NOMO-1 treated with DMSO at 0.1 percent for 48 hours (cell line): ENCODE measurements around the gene RSPH4A.
"Not testable (repeated sequence)": the region's sequence is repeated elsewhere in the genome, so short reads cannot be mapped to it uniquely, and the experiment has no call there.

Source experiments
- DNase-seq: peaks from one replicate; lab custom pipeline; 2025; ENCODE audit not compliant: unreplicated experiment; lab: John Stamatoyannopoulos, UW

RSPH4A gene

GRCh38 chr6:116615937-116616736 lies at the start of gene RSPH4A:
TSS of gene RSPH4A (plus strand) at chr6:116616479. CDS start at chr6:116616624, 145 bp downstream.
- DNase-seq, result peak; percentile 94

- DNase-seq, result no peak
These were observed 48.2 kb upstream of the RSPH4A start for GRCh38 chr6:116568111-116568510.

GRCh38 chr6:116568821-116569755 lies 47.2 kb upstream of the RSPH4A start:
- peak; percentile 52 for DNase-seq

GRCh38 chr6:116570856-116571682 lies 45.2 kb upstream of the RSPH4A start, which contains the start of gene RWDD1:
TSS of gene RWDD1 (plus strand) at chr6:116571504. CDS start at chr6:116571583, 79 bp downstream.
- DNase-seq, result peak; percentile 99

- no peak for DNase-seq
These were observed 44.6 kb upstream of the RSPH4A start for GRCh38 chr6:116571683-116572000.

GRCh38 chr6:116572162-116572561 lies 44.1 kb upstream of the RSPH4A start:
- no peak for DNase-seq

- DNase-seq, result no peak
These were observed 41.1 kb upstream of the RSPH4A start for GRCh38 chr6:116575227-116575626.

GRCh38 chr6:116577486-116577885 lies 38.8 kb upstream of the RSPH4A start:
- no peak for DNase-seq

GRCh38 chr6:116578335-116578734 lies 37.9 kb upstream of the RSPH4A start:
- DNase-seq, result no peak

- DNase-seq, result no peak
These were observed 37.1 kb upstream of the RSPH4A start for GRCh38 chr6:116579143-116579542.

- DNase-seq, result no peak
These were observed 36.1 kb upstream of the RSPH4A start for GRCh38 chr6:116580198-116580597.

- no peak for DNase-seq
These were observed 30.0 kb upstream of the RSPH4A start for GRCh38 chr6:116586276-116586675.

- no peak for DNase-seq
These were observed 29.5 kb upstream of the RSPH4A start for GRCh38 chr6:116586738-116587137.

- DNase-seq, result no peak
These were observed 21.0 kb upstream of the RSPH4A start for GRCh38 chr6:116595247-116595646.

- no peak for DNase-seq
These were observed 19.5 kb upstream of the RSPH4A start for GRCh38 chr6:116596815-116597214.

- DNase-seq, result not testable (repeated sequence)
These were observed 12.4 kb upstream of the RSPH4A start for GRCh38 chr6:116603916-116604315.

GRCh38 chr6:116604868-116605267 lies 11.4 kb upstream of the RSPH4A start:
- DNase-seq, result not testable (repeated sequence)

- no peak for DNase-seq
These were observed 10.3 kb upstream of the RSPH4A start for GRCh38 chr6:116605935-116606334.

GRCh38 chr6:116611056-116611455 lies 5.2 kb upstream of the RSPH4A start:
- DNase-seq, result no peak

GRCh38 chr6:116616737-116617053 lies 416 bp downstream of the RSPH4A start:
- DNase-seq, result no peak
